ENCODE measurements around the gene FOSL2. TPM values are rescaled to one million over a fixed set of nuclear protein-coding genes. Genes with fewer than 3 reads are reported as not detected.

FOSL2 gene
- total RNA-seq, 1 experiment from 2014 or later = 12.2 TPM

DNA sequence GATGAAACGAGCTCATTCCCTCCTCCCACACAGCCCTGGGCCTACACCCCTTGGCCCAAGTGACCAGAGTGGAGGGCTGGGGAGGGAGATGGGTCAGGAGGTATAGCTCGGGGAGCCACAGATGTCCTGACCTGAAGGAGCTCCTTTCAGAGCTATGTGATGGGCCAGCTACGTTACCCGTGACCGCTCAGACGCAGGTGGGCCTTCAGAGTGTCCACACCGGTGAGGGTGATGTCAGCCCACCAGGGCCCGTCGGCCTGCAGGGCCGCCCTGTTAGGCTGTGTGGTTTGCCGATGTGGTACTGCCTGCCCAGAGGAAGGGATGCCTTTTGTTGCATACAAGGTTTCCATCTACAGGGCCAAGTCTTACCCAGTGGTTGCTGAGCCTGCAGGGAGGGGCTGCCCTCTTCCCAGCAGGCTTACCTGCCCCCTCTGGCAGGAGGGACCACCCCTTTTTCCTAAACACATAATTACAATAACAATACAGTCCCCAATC lies 41.8 kb upstream of the FOSL2 start:
- Histone ChIP-seq H3K4me3 (ENCODE audit: low read depth, low read length, poor library complexity, severe bottlenecking) (no peak overlapping the region), H3K27ac (ENCODE audit: low read depth, low read length, poor library complexity, severe bottlenecking) (no peak overlapping the region), H3K9me3 (ENCODE audit: low read depth, low read length, poor library complexity, severe bottlenecking) (no peaks in the 10 kb centered on the region), H3K36me3 (ENCODE audit: insufficient read depth, low read length, poor library complexity, severe bottlenecking) (no peaks in the 10 kb centered on the region), H3K27me3 (replicated peaks; ENCODE audit: insufficient read depth, low read depth, low read length, poor library complexity) (no peaks in the 10 kb centered on the region), H3K4me1 (ENCODE audit: insufficient read depth, low read length, poor library complexity, severe bottlenecking) (no peaks in the 10 kb centered on the region)
- ChIA-PET POLR2A (ENCODE audit: low non-redundant PET) (no interaction called here), CTCF (no interaction called here)
- no TSS peak for BruUV-seq (replicated peaks)
- intact Hi-C loops (cut with micrococcal nuclease; ENCODE audit: unreplicated experiment) = no loop called here
- no peak for TF ChIP-seq EZH2 (IDR thresholded peaks at IDR 0.05; ENCODE audit: borderline replicate concordance, low read depth, low read length, poor library complexity, severe bottlenecking)
- TF ChIP-seq, protein P1, sequence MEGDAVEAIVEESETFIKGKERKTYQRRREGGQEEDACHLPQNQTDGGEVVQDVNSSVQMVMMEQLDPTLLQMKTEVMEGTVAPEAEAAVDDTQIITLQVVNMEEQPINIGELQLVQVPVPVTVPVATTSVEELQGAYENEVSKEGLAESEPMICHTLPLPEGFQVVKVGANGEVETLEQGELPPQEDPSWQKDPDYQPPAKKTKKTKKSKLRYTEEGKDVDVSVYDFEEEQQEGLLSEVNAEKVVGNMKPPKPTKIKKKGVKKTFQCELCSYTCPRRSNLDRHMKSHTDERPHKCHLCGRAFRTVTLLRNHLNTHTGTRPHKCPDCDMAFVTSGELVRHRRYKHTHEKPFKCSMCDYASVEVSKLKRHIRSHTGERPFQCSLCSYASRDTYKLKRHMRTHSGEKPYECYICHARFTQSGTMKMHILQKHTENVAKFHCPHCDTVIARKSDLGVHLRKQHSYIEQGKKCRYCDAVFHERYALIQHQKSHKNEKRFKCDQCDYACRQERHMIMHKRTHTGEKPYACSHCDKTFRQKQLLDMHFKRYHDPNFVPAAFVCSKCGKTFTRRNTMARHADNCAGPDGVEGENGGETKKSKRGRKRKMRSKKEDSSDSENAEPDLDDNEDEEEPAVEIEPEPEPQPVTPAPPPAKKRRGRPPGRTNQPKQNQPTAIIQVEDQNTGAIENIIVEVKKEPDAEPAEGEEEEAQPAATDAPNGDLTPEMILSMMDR (conservative IDR thresholded peaks at IDR 0.05; ENCODE audit: low read depth, low read length) = no peak
- no peak for DNase-seq (ENCODE audit: low spot score)

DNA sequence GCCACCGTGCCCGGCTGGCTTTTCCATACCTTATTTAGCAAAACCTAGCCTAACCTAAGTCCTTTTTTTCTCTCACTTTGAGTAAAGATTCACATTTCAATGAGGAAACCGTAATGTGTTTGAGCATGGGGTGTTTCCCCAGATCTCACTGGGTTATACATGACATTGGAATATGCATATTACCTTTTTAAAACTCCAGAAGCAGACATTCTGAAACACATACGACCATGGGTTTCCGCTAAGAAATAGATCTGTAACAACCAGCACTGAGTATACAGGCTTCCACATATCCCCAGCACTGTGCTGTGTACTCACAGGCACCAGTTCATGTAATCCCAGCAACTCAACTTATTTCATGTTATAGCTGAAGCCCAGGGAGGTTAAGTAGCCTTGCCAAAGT lies 41.0 kb upstream of the FOSL2 start:
- no peaks in the 10 kb centered on the region for H3K4me1 ChIP-seq (ENCODE audit: insufficient read depth, low read length, poor library complexity, severe bottlenecking)
- ChIA-PET CTCF (no interaction called here), POLR2A (ENCODE audit: low non-redundant PET) (no interaction called here)
- no peak overlapping the region for H3K4me3 ChIP-seq (ENCODE audit: low read depth, low read length, poor library complexity, severe bottlenecking)
- no peak overlapping the region for H3K27ac ChIP-seq (ENCODE audit: low read depth, low read length, poor library complexity, severe bottlenecking)
- no peak for TF ChIP-seq EZH2 (IDR thresholded peaks at IDR 0.05; ENCODE audit: borderline replicate concordance, low read depth, low read length, poor library complexity, severe bottlenecking)
- TF ChIP-seq, protein P1 (conservative IDR thresholded peaks at IDR 0.05; ENCODE audit: low read depth, low read length) = no peak
- BruUV-seq (replicated peaks) = no TSS peak
- DNase-seq (ENCODE audit: low spot score) = no peak
- no peaks in the 10 kb centered on the region for H3K27me3 ChIP-seq (replicated peaks; ENCODE audit: insufficient read depth, low read depth, low read length, poor library complexity)
- no peaks in the 10 kb centered on the region for H3K9me3 ChIP-seq (ENCODE audit: low read depth, low read length, poor library complexity, severe bottlenecking)
- intact Hi-C loops (cut with micrococcal nuclease; ENCODE audit: unreplicated experiment) = no loop called here
- H3K36me3 ChIP-seq (ENCODE audit: insufficient read depth, low read length, poor library complexity, severe bottlenecking) = no peaks in the 10 kb centered on the region

DNA sequence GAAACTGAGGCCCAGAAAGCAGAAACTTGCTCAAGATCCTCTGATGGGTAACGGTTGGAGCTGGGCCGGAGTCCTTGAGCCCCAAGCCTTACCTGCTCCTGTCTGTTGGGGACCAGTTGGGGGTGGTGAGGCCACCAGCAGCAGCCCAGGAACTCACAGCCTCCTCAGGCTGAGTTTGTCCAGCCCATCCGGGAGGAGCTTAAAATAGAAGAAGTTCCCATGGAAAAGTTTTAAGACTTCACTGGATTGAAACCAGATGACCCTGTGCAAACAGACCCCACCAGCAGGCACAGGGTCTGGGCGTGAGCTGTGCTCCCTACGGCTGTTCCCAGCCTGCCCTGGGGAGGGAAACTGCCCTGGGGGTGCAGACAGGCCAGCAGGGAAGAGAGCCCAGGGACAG lies 40.6 kb upstream of the FOSL2 start:
- H3K27ac ChIP-seq (ENCODE audit: low read depth, low read length, poor library complexity, severe bottlenecking) = no peak overlapping the region
- no peaks in the 10 kb centered on the region for H3K4me1 ChIP-seq (ENCODE audit: insufficient read depth, low read length, poor library complexity, severe bottlenecking)
- H3K4me3 ChIP-seq (ENCODE audit: low read depth, low read length, poor library complexity, severe bottlenecking) = no peak overlapping the region
- H3K27me3 ChIP-seq (replicated peaks; ENCODE audit: insufficient read depth, low read depth, low read length, poor library complexity) = no peaks in the 10 kb centered on the region
- CTCF ChIA-PET = no interaction called here
- DNase-seq (ENCODE audit: low spot score) = no peak
- no TSS peak for BruUV-seq (replicated peaks)
- intact Hi-C loops (cut with micrococcal nuclease; ENCODE audit: unreplicated experiment) = no loop called here
- H3K9me3 ChIP-seq (ENCODE audit: low read depth, low read length, poor library complexity, severe bottlenecking) = no peaks in the 10 kb centered on the region
- POLR2A ChIA-PET (ENCODE audit: low non-redundant PET) = no interaction called here
- no peaks in the 10 kb centered on the region for H3K36me3 ChIP-seq (ENCODE audit: insufficient read depth, low read length, poor library complexity, severe bottlenecking)
- TF ChIP-seq, protein P1 (conservative IDR thresholded peaks at IDR 0.05; ENCODE audit: low read depth, low read length) = no peak
- no peak for TF ChIP-seq EZH2 (IDR thresholded peaks at IDR 0.05; ENCODE audit: borderline replicate concordance, low read depth, low read length, poor library complexity, severe bottlenecking)

Measured in A673 (cell line).